NCI-H2171 (cell line): Measurements from ENCODE around the gene ACTL8.
A peak's percentile ranks its signal among the peaks of the same experiment; 100 is the strongest.

Experiments used
- DNase-seq: peaks from one replicate; lab custom pipeline; 2025; lab: John Stamatoyannopoulos, UW

Gene ACTL8

GRCh38 chr1:17772615-17773212, 17.6 kb downstream of the ACTL8 start:
- DNase-seq = no peak

- DNase-seq = no peak
Observed at GRCh38 chr1:17773591-17774326, 18.6 kb downstream of the ACTL8 start.

- no peak for DNase-seq
Observed at GRCh38 chr1:17774452-17774851, 19.3 kb downstream of the ACTL8 start.

- DNase-seq = no peak
Observed at GRCh38 chr1:17775796-17776195, 20.7 kb downstream of the ACTL8 start.

GRCh38 chr1:17776426-17776825, 21.3 kb downstream of the ACTL8 start:
- peak; percentile 38 for DNase-seq

- no peak for DNase-seq
Observed at GRCh38 chr1:17777330-17777729, 22.2 kb downstream of the ACTL8 start.

- no peak for DNase-seq
Observed at GRCh38 chr1:17777818-17778217, 22.7 kb downstream of the ACTL8 start.

GRCh38 chr1:17780916-17781315, 25.8 kb downstream of the ACTL8 start:
- no peak for DNase-seq

- no peak for DNase-seq
Observed at GRCh38 chr1:17789926-17790325, 34.8 kb downstream of the ACTL8 start.

GRCh38 chr1:17790383-17791054, 35.4 kb downstream of the ACTL8 start:
- DNase-seq = no peak

GRCh38 chr1:17791055-17791390, 35.9 kb downstream of the ACTL8 start:
- DNase-seq = no peak

- no peak for DNase-seq
Observed at GRCh38 chr1:17791480-17791879, 36.3 kb downstream of the ACTL8 start.

- DNase-seq = no peak
Observed at GRCh38 chr1:17792421-17792820, 37.3 kb downstream of the ACTL8 start.

GRCh38 chr1:17795081-17795809, 40.1 kb downstream of the ACTL8 start:
- DNase-seq = no peak

- DNase-seq = peak; percentile 79
Observed at GRCh38 chr1:17795836-17796645, 40.9 kb downstream of the ACTL8 start.

- no peak for DNase-seq
Observed at GRCh38 chr1:17797478-17797877, 42.3 kb downstream of the ACTL8 start.

- DNase-seq = no peak
Observed at GRCh38 chr1:17798011-17798410, 42.9 kb downstream of the ACTL8 start.

GRCh38 chr1:17798799-17799382, 43.8 kb downstream of the ACTL8 start:
- DNase-seq = no peak

- DNase-seq = no peak
Observed at GRCh38 chr1:17799642-17800041, 44.5 kb downstream of the ACTL8 start.

GRCh38 chr1:17802164-17802563, 47.0 kb downstream of the ACTL8 start:
- DNase-seq = no peak

GRCh38 chr1:17802945-17803344, 47.8 kb downstream of the ACTL8 start:
- DNase-seq = no peak
